GM10248 (cell line): Measurements from ENCODE around the gene C14orf119.

Experiments
- CTCF ChIA-PET: fragments of 300-600 bp; sonication (Branson Sonifier 250); formaldehyde crosslinking; extraction: SDS; loops from one replicate; lab custom pipeline; 2021; ENCODE audit warnings: antibody characterized with exemption; lab: Yijun Ruan, JAX
- POLR2A ChIA-PET: fragments of 350-650 bp; sonication (Branson Sonifier 250); formaldehyde crosslinking; extraction: SDS; loops from one replicate; lab custom pipeline; 2020; ENCODE audit warnings: antibody characterized with exemption; lab: Yijun Ruan, JAX
- DNase-seq: peaks from one replicate; pipeline ENCODE4 v3.0.0; 2012; ENCODE audit errors: extremely low spot score
- TF ChIP-seq, protein P1 (sequence below): IDR thresholded peaks from 2 replicates; pipeline ENCODE4 v1.5.1; 2012; ENCODE audit warnings: mild to moderate bottlenecking, low read depth; ENCODE audit errors: extremely low read depth, missing control alignments, control extremely low read depth

C14orf119 gene

DNA sequence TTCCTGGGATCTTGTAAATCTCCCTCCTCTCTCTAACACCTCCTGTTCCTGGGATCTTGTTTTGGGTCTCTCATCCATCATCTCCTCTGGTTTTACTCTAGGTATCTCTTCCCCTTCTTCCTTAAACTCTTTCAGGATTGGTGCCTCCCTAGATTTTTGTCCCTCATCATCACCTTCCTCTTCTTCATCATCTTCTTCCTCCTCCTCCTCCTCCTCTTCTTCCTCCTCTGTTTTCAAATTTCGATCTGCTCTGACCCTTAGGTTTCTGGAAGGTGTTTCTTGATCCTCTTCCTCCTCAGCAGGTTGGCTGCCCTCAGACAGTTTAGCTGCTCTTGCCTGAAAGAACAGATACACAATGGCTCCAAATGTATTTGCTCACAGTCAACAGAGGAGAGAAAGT lies 14.8 kb upstream of the C14orf119 start:
- POLR2A ChIA-PET: interaction anchor here (1.3 kb wide), 1 partner anchor 15 kb away, joined by 3 read pairs; the partner anchor contains the start of gene C14orf119
- DNase-seq: no peak
- CTCF ChIA-PET: interaction anchor here (1.0 to 8.1 kb wide), 5 partner anchors 9 to 23 kb away, joined by 3 to 79 read pairs (median 5); partner anchors contain the start of genes ACIN1 and CDH24
- TF ChIP-seq, protein P1, sequence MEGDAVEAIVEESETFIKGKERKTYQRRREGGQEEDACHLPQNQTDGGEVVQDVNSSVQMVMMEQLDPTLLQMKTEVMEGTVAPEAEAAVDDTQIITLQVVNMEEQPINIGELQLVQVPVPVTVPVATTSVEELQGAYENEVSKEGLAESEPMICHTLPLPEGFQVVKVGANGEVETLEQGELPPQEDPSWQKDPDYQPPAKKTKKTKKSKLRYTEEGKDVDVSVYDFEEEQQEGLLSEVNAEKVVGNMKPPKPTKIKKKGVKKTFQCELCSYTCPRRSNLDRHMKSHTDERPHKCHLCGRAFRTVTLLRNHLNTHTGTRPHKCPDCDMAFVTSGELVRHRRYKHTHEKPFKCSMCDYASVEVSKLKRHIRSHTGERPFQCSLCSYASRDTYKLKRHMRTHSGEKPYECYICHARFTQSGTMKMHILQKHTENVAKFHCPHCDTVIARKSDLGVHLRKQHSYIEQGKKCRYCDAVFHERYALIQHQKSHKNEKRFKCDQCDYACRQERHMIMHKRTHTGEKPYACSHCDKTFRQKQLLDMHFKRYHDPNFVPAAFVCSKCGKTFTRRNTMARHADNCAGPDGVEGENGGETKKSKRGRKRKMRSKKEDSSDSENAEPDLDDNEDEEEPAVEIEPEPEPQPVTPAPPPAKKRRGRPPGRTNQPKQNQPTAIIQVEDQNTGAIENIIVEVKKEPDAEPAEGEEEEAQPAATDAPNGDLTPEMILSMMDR: no peak

DNA sequence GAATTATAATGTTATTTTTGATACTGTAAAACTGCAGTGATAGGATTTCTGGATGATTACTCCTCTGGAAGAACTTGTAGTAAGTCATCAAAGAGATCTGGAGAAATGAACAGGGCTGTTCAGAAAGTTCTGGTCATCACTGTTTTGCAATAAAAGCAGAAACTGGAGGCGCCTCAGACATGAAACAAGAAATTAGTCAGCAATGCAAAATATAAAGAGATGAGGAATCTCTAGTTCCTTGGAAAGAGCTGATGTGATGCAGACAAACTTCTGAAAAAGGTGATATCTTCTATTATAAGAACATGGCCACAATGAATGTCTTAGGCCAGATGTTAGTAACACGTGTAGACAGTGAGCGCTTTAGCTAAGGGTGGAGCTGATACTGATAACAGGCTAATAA lies 9.8 kb upstream of the C14orf119 start:
- TF ChIP-seq, protein P1: no peak
- no peak for DNase-seq
- CTCF ChIA-PET: interaction anchor here (1.0 to 2.0 kb wide), 6 partner anchors 8 to 19 kb away, joined by 3 to 9 read pairs (median 6); partner anchors contain the start of genes ACIN1 and C14orf119
- POLR2A ChIA-PET: no interaction called here

DNA sequence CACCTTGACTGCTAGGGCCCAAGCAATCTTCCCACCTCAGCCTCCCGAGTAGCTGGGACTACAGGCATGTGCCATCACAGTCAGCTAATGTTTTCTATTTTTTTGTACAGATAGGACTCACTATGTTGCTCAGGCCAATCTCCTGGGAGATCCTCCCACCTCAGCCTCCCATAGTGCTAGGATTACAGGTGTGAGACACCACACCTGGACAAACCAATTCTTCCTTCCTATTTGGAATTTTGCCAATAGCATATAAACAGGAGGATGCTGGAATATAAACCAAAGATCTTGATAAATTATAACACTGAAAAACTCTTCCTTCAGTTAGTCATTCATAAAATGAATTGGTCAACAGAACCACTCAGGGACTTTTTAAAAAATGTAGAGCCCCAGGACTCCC lies 8.7 kb upstream of the C14orf119 start:
- POLR2A ChIA-PET: no interaction called here
- DNase-seq: no peak
- TF ChIP-seq, protein P1: no peak
- CTCF ChIA-PET: interaction anchor here (1.0 to 2.0 kb wide), 6 partner anchors 8 to 20 kb away, joined by 3 to 9 read pairs (median 6); partner anchors contain the start of genes ACIN1 and C14orf119

DNA sequence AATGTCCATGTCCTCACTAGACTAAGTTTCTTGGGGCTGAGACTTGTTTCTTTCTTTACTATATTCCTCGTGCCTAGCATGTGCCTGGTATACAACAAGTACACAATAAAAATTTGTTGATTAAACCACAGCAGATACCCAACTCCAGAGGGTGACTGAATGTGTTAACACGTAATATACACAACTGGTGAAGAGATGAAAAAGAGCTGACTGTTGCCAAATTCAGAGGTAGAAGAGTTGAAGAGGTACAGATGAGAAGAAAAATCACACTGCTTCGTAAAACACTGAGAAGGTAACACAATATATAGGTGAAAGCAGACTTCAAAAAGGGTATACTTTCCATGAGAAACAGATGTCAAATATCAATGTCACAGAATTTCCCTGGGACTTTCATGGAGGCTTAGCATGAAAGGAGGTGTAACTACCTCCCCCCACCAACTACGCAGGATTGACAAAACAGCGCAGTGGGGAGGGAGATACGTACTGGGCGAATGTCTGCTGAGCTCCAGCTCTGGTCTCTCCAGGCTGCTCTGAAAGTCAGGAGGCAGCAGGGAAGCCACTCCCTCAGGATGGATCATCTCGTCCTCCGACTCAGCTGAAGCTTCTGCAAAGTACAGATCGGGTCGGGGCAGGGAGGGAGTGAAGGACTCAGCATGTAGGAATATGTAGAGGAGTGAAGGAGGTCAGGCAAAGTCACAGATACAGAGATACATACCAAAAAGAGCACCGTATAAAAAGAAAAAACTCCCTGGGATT lies 5.6 kb upstream of the C14orf119 start:
- CTCF ChIA-PET: interaction anchor here (0.8 to 6.3 kb wide), 9 partner anchors 9 to 290 kb away, joined by 3 to 50 read pairs (median 5); no protein-coding TSS in a partner anchor
- DNase-seq: no peak
- POLR2A ChIA-PET: no interaction called here
- TF ChIP-seq, protein P1: no peak

DNA sequence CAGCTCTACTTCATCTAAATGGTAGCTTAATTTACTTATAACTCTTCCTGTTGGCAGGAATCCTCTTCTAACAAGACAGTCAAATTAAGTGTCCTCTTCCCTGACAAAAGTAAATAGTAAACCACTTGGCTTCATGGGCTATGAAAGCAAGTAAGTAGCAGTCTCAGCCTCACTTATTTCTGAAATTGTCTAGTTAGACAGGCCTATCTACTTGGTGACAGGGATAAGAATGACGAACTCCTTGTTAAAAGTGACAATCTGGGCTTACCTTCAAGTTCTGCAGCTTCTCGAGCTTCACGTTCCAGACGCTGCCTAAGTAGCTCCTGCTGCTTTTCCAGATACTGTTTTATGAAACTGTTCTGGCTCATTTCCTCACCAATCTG lies 5.1 kb upstream of the C14orf119 start:
- TF ChIP-seq, protein P1: no peak
- ChIA-PET POLR2A (no interaction called here), CTCF (interaction anchor here (0.8 to 6.3 kb wide), 9 partner anchors 9 to 290 kb away, joined by 3 to 50 read pairs (median 5); no protein-coding TSS in a partner anchor)
- DNase-seq: no peak

DNA sequence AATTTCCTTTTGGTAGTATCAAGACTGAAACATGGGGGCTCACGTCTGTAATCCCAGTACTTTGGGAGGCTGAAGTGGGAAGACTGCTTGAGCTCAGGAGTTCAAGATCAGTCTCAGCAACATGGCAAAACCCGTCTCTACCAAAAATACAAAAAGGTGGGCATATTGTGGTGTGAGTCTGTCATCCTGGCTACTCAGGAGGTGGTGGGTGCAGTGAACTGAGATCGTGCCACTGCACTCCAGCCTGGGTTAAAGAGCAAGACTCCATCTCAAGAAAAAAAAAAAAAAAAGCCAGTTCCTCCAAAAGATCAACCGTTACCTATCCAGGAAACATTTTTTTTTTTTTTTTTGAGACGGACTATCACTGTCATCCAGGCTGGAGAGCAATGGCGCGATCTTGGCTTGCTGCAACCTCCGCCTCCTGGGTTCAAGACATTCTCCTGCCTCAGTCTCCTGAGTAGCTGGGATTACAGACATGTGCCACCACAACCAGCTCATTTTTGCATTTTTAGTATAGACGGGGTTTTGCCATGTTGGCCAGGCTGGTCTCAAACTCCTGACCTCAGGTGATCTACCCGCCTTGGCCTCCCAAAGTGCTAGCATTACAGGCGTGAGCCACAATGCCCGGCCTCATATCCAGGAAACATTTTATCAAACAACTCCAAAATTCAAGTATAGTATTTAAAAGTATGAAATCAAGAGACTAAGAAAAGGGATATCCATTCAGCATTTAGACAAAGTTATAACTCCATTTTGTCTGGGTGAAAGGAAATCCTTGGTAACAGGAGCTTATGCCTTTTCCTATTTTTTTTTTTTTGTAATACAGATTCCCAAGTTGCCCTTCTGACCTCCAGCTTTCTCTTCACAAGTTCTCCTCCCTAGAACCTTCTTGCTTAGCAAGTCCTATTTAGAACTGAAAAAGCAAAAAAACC lies 3.7 kb upstream of the C14orf119 start:
- TF ChIP-seq, protein P1: no peak
- CTCF ChIA-PET: interaction anchor here (1.0 to 6.3 kb wide), 7 partner anchors 9 to 289 kb away, joined by 3 to 50 read pairs (median 7); partner anchors contain the start of gene CDH24
- POLR2A ChIA-PET: interaction anchor here (0.6 kb wide), 1 partner anchor 204 kb away, joined by 3 read pairs; no protein-coding TSS in a partner anchor
- DNase-seq: no peak
